HL-60 (cell line): ENCODE results near the gene CDA.

Experiments
- CTCF ChIP-seq: IDR thresholded peaks from one replicate; pipeline ENCODE4 v1.5.1; 2011; ENCODE audit warnings: low read length, control low read depth, inconsistent platforms; ENCODE audit not compliant: insufficient read depth
- GABPA ChIP-seq: IDR thresholded peaks from 2 replicates; pipeline ENCODE4 v1.6.1; 2012; ENCODE audit warnings: low read depth
- POLR2AphosphoS5 ChIP-seq: IDR thresholded peaks from 2 replicates; pipeline ENCODE4 v1.6.1; 2012; ENCODE audit warnings: low read depth

- no peak for TF ChIP-seq POLR2AphosphoS5
- no peak for TF ChIP-seq GABPA
- no peak for TF ChIP-seq CTCF
These were observed 22.1 kb downstream of the CDA start for GRCh38 chr1:20610970-20611369.
